Measurements from ENCODE around the gene DHX15. TPM values are rescaled to one million over a fixed set of nuclear protein-coding genes. Genes with fewer than 3 reads are reported as not detected.

Gene DHX15
- total and polyA plus RNA-seq, 9 donors, result 57.3 to 129 (median 106) TPM

DNA sequence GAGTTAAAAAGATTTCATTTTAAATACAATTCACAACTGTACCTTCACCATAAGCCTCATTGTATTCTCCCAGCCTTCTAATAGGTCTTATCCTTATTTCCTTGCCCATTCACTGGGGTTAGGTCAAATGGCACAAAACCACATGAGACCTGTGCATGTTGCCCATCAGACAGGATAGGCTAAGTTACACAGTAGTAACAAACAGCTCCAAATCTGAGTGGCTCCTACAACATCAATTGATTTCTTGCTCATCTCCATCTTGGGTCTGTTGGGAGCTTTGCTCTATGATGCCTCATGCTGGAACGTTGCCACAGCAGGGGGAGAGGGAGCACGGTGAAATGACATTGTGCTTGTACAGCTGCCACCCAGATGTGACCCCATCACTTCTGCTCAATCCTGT lies 70.6 kb downstream of the DHX15 start:
- H3K36me3 ChIP-seq, result no peaks in the 10 kb centered on the region
- no peak overlapping the region for H3K4me3 ChIP-seq
- intact Hi-C loops (cut with DNase I), result no loop called here
- no peak for DNase-seq
- H3K4me1 ChIP-seq (ENCODE audit: insufficient read depth), result no peaks in the 10 kb centered on the region
- H3K27me3 ChIP-seq, result no peaks in the 10 kb centered on the region
- TF ChIP-seq POLR2A (IDR thresholded peaks at IDR 0.05), result no peak
- no peak for TF ChIP-seq EP300 (IDR thresholded peaks at IDR 0.05)
- TF ChIP-seq, protein P1, sequence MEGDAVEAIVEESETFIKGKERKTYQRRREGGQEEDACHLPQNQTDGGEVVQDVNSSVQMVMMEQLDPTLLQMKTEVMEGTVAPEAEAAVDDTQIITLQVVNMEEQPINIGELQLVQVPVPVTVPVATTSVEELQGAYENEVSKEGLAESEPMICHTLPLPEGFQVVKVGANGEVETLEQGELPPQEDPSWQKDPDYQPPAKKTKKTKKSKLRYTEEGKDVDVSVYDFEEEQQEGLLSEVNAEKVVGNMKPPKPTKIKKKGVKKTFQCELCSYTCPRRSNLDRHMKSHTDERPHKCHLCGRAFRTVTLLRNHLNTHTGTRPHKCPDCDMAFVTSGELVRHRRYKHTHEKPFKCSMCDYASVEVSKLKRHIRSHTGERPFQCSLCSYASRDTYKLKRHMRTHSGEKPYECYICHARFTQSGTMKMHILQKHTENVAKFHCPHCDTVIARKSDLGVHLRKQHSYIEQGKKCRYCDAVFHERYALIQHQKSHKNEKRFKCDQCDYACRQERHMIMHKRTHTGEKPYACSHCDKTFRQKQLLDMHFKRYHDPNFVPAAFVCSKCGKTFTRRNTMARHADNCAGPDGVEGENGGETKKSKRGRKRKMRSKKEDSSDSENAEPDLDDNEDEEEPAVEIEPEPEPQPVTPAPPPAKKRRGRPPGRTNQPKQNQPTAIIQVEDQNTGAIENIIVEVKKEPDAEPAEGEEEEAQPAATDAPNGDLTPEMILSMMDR (IDR thresholded peaks at IDR 0.05), result no peak
- no peak overlapping the region for H3K27ac ChIP-seq
- no peaks in the 10 kb centered on the region for H3K9me3 ChIP-seq
- 62 to 87% (median 83%) methylated on average over 2 of the region's 2 CpGs for WGBS, 3 donors

DNA sequence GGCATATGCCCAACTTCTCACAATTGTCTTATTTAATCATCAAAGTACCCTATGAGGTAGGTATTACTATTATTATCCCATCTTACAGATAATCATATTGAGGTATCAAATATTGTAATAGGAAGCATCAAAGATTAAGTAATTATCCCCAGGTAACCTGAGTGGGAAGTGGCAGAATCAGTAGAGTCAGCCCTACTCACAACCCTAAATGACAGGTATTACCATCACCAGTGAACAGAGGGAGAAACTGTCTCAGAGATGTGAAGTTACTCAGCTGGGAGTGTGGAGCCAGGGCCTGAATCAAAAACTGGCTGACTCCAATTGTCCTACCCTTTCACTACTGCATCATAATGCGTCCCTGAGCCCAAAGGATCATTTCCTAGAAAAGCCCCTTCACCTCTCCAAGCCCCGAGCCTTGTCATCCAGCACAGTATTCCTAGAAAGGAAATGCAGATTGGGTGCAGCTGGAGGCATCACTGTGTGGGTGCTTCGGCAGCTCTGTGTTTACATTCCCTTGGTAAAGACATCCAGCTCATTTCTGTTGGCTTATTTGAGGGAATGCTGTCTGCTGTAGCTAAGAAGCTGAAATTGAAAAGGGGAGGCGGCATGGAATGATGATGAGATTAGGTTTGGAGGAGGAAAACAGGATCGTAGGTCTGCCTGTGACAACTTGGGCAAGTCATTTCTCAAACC lies 72.8 kb downstream of the DHX15 start:
- Histone ChIP-seq H3K27ac (no peak overlapping the region), H3K27me3 (no peaks in the 10 kb centered on the region), H3K36me3 (no peaks in the 10 kb centered on the region), H3K9me3 (no peaks in the 10 kb centered on the region), H3K4me1 (ENCODE audit: insufficient read depth) (no peaks in the 10 kb centered on the region), H3K4me3 (no peak overlapping the region)
- TF ChIP-seq EP300 (IDR thresholded peaks at IDR 0.05) (no peak), POLR2A (IDR thresholded peaks at IDR 0.05) (no peak)
- TF ChIP-seq, protein P1 (IDR thresholded peaks at IDR 0.05), result no peak
- 16 to 24% (median 20%) methylated on average over 5 of the region's 5 CpGs for WGBS, 3 donors
- intact Hi-C loops (cut with DNase I), result no loop called here
- no peak for DNase-seq

DNA sequence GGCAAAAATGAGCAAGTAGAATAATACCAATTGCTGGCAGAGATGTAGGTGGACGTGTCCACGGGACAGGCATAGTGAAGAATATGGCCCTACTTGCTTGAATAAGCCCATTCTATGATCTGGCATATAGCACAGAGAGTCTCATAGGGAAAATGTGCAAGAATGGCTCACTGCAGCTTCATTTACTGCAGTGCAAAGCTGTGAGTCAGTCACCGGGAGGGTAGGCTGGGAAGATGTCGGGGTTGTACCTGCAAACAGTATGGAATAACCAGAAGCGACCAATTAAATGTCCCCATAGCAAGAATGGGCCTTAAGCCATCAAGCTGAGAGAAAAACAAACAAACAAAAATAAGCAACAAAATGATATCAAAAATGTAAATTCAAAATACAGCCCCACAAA lies 74.3 kb downstream of the DHX15 start:
- Histone ChIP-seq H3K9me3 (no peaks in the 10 kb centered on the region), H3K4me1 (ENCODE audit: insufficient read depth) (no peaks in the 10 kb centered on the region), H3K27me3 (no peaks in the 10 kb centered on the region), H3K4me3 (no peak overlapping the region), H3K36me3 (no peaks in the 10 kb centered on the region), H3K27ac (no peak overlapping the region)
- TF ChIP-seq, protein P1 (IDR thresholded peaks at IDR 0.05), result no peak
- no peak for TF ChIP-seq POLR2A (IDR thresholded peaks at IDR 0.05)
- no peak for TF ChIP-seq EP300 (IDR thresholded peaks at IDR 0.05)
- WGBS, 3 donors, result 95 to 96% (median 96%) methylated on average over 5 of the region's 5 CpGs
- no peak for DNase-seq
- intact Hi-C loops (cut with DNase I), result no loop called here

DNA sequence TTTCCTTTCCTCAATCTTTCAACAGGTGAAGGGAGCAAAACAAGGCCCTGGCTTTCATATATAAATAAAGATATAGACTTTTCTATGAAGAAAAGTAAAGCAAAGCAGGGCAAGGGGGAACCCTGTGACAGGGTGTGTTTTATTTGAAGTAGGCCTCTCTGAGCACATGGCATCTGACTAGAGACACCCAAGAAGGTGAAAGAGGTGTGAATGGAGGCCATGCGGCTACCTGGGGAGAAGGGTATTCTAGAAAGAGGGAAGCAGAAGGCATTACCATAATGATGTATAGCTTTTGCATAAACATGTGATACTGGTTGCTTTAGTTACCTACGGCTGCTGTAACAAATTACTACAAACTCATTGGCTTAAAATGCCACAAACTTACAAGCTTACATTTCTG lies 75.8 kb downstream of the DHX15 start:
- no peaks in the 10 kb centered on the region for H3K36me3 ChIP-seq
- H3K4me1 ChIP-seq (ENCODE audit: insufficient read depth), result no peaks in the 10 kb centered on the region
- no peak overlapping the region for H3K27ac ChIP-seq
- intact Hi-C loops (cut with DNase I), result no loop called here
- no peaks in the 10 kb centered on the region for H3K27me3 ChIP-seq
- H3K4me3 ChIP-seq, result no peak overlapping the region
- no peaks in the 10 kb centered on the region for H3K9me3 ChIP-seq
- TF ChIP-seq, protein P1 (IDR thresholded peaks at IDR 0.05), result no peak
- TF ChIP-seq POLR2A (IDR thresholded peaks at IDR 0.05) (no peak), EP300 (IDR thresholded peaks at IDR 0.05) (no peak)
- WGBS, 3 donors, result 95 to 98% (median 97%) methylated on average over 2 of the region's 2 CpGs
- DNase-seq, result no peak
